ENCODE results near the gene NADSYN1.

NADSYN1 gene

GRCh38 chr11:71451596-71452198 lies 1.3 kb upstream of the NADSYN1 start:
- no peak for DNase-seq

- DNase-seq: peak; percentile 81
Observed at GRCh38 chr11:71452199-71453036, 585 bp upstream of the NADSYN1 start.

GRCh38 chr11:71453918-71454304 lies 908 bp downstream of the NADSYN1 start:
- DNase-seq: no peak

- peak; percentile 46 for DNase-seq
Observed at GRCh38 chr11:71454470-71455113, 1.6 kb downstream of the NADSYN1 start.

- DNase-seq: no peak
Observed at GRCh38 chr11:71456294-71456693, 3.3 kb downstream of the NADSYN1 start.

GRCh38 chr11:71456831-71457230 lies 3.8 kb downstream of the NADSYN1 start:
- no peak for DNase-seq

- DNase-seq: no peak
Observed at GRCh38 chr11:71458146-71459070, 5.4 kb downstream of the NADSYN1 start.

GRCh38 chr11:71459076-71459766 lies 6.2 kb downstream of the NADSYN1 start:
- DNase-seq: no peak

- no peak for DNase-seq
Observed at GRCh38 chr11:71459767-71460320, 6.8 kb downstream of the NADSYN1 start.

- DNase-seq: no peak
Observed at GRCh38 chr11:71461696-71462095, 8.7 kb downstream of the NADSYN1 start.

GRCh38 chr11:71462726-71463125 lies 9.7 kb downstream of the NADSYN1 start:
- no peak for DNase-seq

GRCh38 chr11:71463331-71464211 lies 10.6 kb downstream of the NADSYN1 start:
- no peak for DNase-seq

GRCh38 chr11:71465054-71465453 lies 12.1 kb downstream of the NADSYN1 start:
- no peak for DNase-seq

- no peak for DNase-seq
Observed at GRCh38 chr11:71466358-71466757, 13.4 kb downstream of the NADSYN1 start.

- DNase-seq: no peak
Observed at GRCh38 chr11:71467164-71467563, 14.2 kb downstream of the NADSYN1 start.

GRCh38 chr11:71470946-71471345 lies 17.9 kb downstream of the NADSYN1 start:
- DNase-seq: no peak

GRCh38 chr11:71472357-71472885 lies 19.4 kb downstream of the NADSYN1 start:
- no peak for DNase-seq

GRCh38 chr11:71472941-71473792 lies 20.2 kb downstream of the NADSYN1 start:
- DNase-seq: no peak

GRCh38 chr11:71473793-71474080 lies 20.7 kb downstream of the NADSYN1 start:
- no peak for DNase-seq
